ENCODE measurements around the gene HOXA4. TPM values are rescaled to one million over a fixed set of nuclear protein-coding genes. Genes with fewer than 3 reads are reported as not detected.

Gene HOXA4
- total RNA-seq, 1 experiment from 2014 or later: 2.0 TPM

DNA sequence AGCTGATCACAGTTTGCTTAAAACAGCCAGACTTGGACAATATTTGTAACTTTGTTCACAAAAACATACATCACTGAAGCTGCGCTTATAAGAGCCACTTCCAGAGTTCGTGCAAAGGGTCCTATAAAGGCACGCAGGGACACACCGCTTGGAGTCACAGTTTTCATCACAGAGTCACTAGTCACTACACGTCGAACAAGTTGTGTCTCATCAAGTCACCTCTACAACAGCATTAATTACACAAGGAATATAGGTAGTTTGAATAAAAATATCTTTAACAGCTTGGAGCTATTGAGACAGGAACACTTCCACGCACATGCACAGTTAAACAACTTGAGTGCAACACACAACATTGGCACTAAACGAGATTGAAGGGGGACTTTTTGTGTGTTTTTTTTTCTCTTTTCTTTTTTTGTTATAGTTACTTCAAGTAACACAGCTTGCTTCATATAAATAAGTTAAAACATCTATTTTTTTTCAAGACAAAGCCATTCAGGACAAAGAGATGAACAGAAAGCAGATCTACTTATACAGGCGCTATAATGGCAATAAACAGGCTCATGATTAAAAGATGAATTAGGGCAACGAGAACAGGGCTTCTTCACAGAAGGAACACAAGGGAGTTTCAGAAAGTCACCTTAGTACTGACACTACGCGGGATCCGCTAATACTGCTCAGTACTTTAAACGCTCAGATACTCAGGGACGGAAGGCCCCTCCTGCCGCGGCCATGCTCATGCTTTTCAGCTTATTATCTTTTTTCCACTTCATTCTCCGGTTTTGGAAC lies 10.8 kb upstream of the HOXA4 start:
- H3K27ac ChIP-seq (ENCODE audit: low read depth, low read length): no peak overlapping the region
- TF ChIP-seq POLR2AphosphoS5 (IDR thresholded peaks at IDR 0.05; ENCODE audit: low read depth, low read length) (no peak), CBX3 (IDR thresholded peaks at IDR 0.05; ENCODE audit: low read depth) (no peak), EGR1 (IDR thresholded peaks at IDR 0.05; ENCODE audit: low read depth) (no peak), EZH2 (IDR thresholded peaks at IDR 0.05) (no peak), SIN3A (IDR thresholded peaks at IDR 0.05; ENCODE audit: low read depth) (no peak), POLR2A (IDR thresholded peaks at IDR 0.05; ENCODE audit: borderline replicate concordance, extremely low read depth, insufficient read depth, insufficient read length) (no peak), JUND (IDR thresholded peaks at IDR 0.05) (no peak), YY1 (IDR thresholded peaks at IDR 0.05; ENCODE audit: extremely low read depth, insufficient replicate concordance, low read depth, low read length) (no peak), ZNF274 (IDR thresholded peaks at IDR 0.05; ENCODE audit: low read depth, low read length) (no peak), TCF7L2 (IDR thresholded peaks at IDR 0.05; ENCODE audit: borderline replicate concordance, extremely low read depth, insufficient read depth, insufficient read length) (no peak), ELF1 (IDR thresholded peaks at IDR 0.05; ENCODE audit: borderline replicate concordance, low read depth) (no peak), SP1 (IDR thresholded peaks at IDR 0.05; ENCODE audit: low read depth) (no peak), SRF (IDR thresholded peaks at IDR 0.05; ENCODE audit: low read depth) (no peak), RAD21 (IDR thresholded peaks at IDR 0.05; ENCODE audit: low read depth) (no peak), FOSL1 (IDR thresholded peaks at IDR 0.05; ENCODE audit: low read depth) (no peak)
- TF ChIP-seq, protein P1, sequence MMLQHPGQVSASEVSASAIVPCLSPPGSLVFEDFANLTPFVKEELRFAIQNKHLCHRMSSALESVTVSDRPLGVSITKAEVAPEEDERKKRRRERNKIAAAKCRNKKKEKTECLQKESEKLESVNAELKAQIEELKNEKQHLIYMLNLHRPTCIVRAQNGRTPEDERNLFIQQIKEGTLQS (IDR thresholded peaks at IDR 0.05): no peak
- TF ChIP-seq, protein P2, sequence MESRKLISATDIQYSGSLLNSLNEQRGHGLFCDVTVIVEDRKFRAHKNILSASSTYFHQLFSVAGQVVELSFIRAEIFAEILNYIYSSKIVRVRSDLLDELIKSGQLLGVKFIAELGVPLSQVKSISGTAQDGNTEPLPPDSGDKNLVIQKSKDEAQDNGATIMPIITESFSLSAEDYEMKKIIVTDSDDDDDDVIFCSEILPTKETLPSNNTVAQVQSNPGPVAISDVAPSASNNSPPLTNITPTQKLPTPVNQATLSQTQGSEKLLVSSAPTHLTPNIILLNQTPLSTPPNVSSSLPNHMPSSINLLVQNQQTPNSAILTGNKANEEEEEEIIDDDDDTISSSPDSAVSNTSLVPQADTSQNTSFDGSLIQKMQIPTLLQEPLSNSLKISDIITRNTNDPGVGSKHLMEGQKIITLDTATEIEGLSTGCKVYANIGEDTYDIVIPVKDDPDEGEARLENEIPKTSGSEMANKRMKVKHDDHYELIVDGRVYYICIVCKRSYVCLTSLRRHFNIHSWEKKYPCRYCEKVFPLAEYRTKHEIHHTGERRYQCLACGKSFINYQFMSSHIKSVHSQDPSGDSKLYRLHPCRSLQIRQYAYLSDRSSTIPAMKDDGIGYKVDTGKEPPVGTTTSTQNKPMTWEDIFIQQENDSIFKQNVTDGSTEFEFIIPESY (IDR thresholded peaks at IDR 0.05; ENCODE audit: extremely low read depth, insufficient replicate concordance, low read length): no peak
- no peaks in the 10 kb centered on the region for H4K20me1 ChIP-seq (ENCODE audit: insufficient read depth)
- no peak for ATAC-seq
- no peak for DNase-seq (ENCODE audit: low read depth, low spot score)
- CTCF ChIA-PET: interaction anchor here (0.6 to 0.7 kb wide), 2 partner anchors 48 to 233 kb away, joined by 3 to 6 read pairs; no protein-coding TSS in a partner anchor
- POLR2A ChIA-PET: interaction anchor here (0.7 kb wide), 1 partner anchor 9 kb away, joined by 3 read pairs; no protein-coding TSS in a partner anchor
- no TSS peak for BruUV-seq (replicated peaks)
- H3K9me3 ChIP-seq (ENCODE audit: control insufficient read depth in 1 of 2, insufficient read depth in 1 of 2, low read depth in 1 of 2, low read length in 2 of 2): no peaks in the 10 kb centered on the region
- peaks cover 6 to 21% of the 10 kb centered on the region in 2 experiments for H3K4me1 ChIP-seq (ENCODE audit: control insufficient read depth in 1 of 2, insufficient read depth in 2 of 2, low read length in 2 of 2)
- H3K79me2 ChIP-seq (ENCODE audit: insufficient read depth, low read length): no peaks in the 10 kb centered on the region
- no peak overlapping the region for H2AFZ ChIP-seq (ENCODE audit: low read depth, low read length, poor library complexity, severe bottlenecking)
- intact Hi-C loops (cut with micrococcal nuclease): no loop called here
- no peaks in the 10 kb centered on the region for H3K27me3 ChIP-seq (ENCODE audit: insufficient read depth, low read length)
- H3K4me3 ChIP-seq (replicated peaks in 1 of 2; ENCODE audit: low read depth in 1 of 2, low read length in 2 of 2): no peak overlapping the region
- RAD21 ChIA-PET (ENCODE audit: low non-redundant PET in 1 of 2, low total read pairs in 2 of 2, uncharacterized antibody in 2 of 2, unreplicated experiment in 2 of 2): no interaction called here
- H3K9me2 ChIP-seq (ENCODE audit: insufficient read depth): no peaks in the 10 kb centered on the region
- H3K36me3 ChIP-seq (ENCODE audit: control insufficient read depth in 1 of 2, insufficient read depth in 2 of 2, low read length in 2 of 2): peaks cover 8 to 12% of the 10 kb centered on the region in 2 experiments; a peak in 3 of 4 replicates
- no peak overlapping the region for H3K9ac ChIP-seq (ENCODE audit: low read length)
- H3K4me2 ChIP-seq (ENCODE audit: low read length): no peak overlapping the region
